WTC11 (cell line): ENCODE results near the gene MKS1. TPM values are rescaled to one million over a fixed set of nuclear protein-coding genes. Genes with fewer than 3 reads are reported as not detected.

Experiments used
- ATAC-seq: fragments of 200-7000 bp; cut with Tn5 transposase; 2 replicates; pipeline ENCODE4 v1.10.0; 2021; ENCODE audit warnings: mild to moderate bottlenecking, moderate library complexity
- CTCF ChIA-PET: fragments of 300-600 bp; sonication (Branson Sonifier 250); formaldehyde crosslinking; loops from one replicate; lab custom pipeline; 2021; ENCODE audit warnings: antibody characterized with exemption; lab: Charles Lee
- POLR2A ChIA-PET: fragments of 350-600 bp; sonication (Branson Sonifier 250); formaldehyde crosslinking; loops from one replicate; lab custom pipeline; 2021; ENCODE audit warnings: antibody characterized with exemption; lab: Charles Lee
- DNase-seq: peaks from one replicate; pipeline ENCODE4 v3.0.0; 2021; ENCODE audit warnings: low spot score
- H3K27ac Mint-ChIP-seq: 2 replicates; pipeline ENCODE4 v1.8.0; 2021; ENCODE audit warnings: mixed read lengths
- H3K27me3 Mint-ChIP-seq: 2 replicates; pipeline ENCODE4 v1.8.0; 2021; ENCODE audit warnings: low read depth, mild to moderate bottlenecking, moderate library complexity, mixed read lengths
- H3K36me3 Mint-ChIP-seq: 2 replicates; pipeline ENCODE4 v1.8.0; 2021; ENCODE audit warnings: mixed read lengths
- H3K4me1 Mint-ChIP-seq: 2 replicates; pipeline ENCODE4 v1.8.0; 2022; ENCODE audit warnings: mixed read lengths
- H3K4me3 Mint-ChIP-seq: 2 replicates; pipeline ENCODE4 v1.8.0; 2021; ENCODE audit warnings: mild to moderate bottlenecking, moderate library complexity, mixed read lengths
- H3K9me3 Mint-ChIP-seq: 2 replicates; pipeline ENCODE4 v1.8.0; 2021; ENCODE audit warnings: mixed read lengths
- ATF2 ChIP-seq: sonication (generic); formaldehyde crosslinking; IDR thresholded peaks from 2 replicates; pipeline ENCODE4 v1.8.1; 2022; ENCODE audit warnings: low read depth, missing genetic modification reagents, borderline replicate concordance
- CDX4 ChIP-seq: fragments of 250-450 bp; sonication (Bioruptor Pico); IDR thresholded peaks from 2 replicates; pipeline ENCODE4 v1.9.0; 2021; ENCODE audit warnings: moderate library complexity, mild to moderate bottlenecking, inconsistent platforms, borderline replicate concordance
- E2F5 ChIP-seq: sonication (generic); formaldehyde crosslinking; IDR thresholded peaks from 2 replicates; pipeline ENCODE4 v1.8.1; 2022; ENCODE audit warnings: mild to moderate bottlenecking, moderate library complexity, missing genetic modification reagents
- ERG ChIP-seq: fragments of 250-450 bp; sonication (Bioruptor Pico); IDR thresholded peaks from 2 replicates; pipeline ENCODE4 v1.8.0; 2021; ENCODE audit warnings: mild to moderate bottlenecking
- FOXJ3 ChIP-seq: sonication (generic); formaldehyde crosslinking; IDR thresholded peaks from 2 replicates; pipeline ENCODE4 v1.9.0; 2021; ENCODE audit warnings: missing genetic modification reagents, mild to moderate bottlenecking, borderline replicate concordance
- MYBL2 ChIP-seq: sonication (generic); formaldehyde crosslinking; IDR thresholded peaks from 2 replicates; pipeline ENCODE4 v1.8.1; 2023; ENCODE audit warnings: mild to moderate bottlenecking, moderate library complexity, missing genetic modification reagents
- NFATC4 ChIP-seq: fragments of 250-450 bp; sonication (Bioruptor Pico); IDR thresholded peaks from 2 replicates; pipeline ENCODE4 v1.9.0; 2021; ENCODE audit warnings: mild to moderate bottlenecking
- NFE2L1 ChIP-seq: sonication (generic); formaldehyde crosslinking; IDR thresholded peaks from 2 replicates; pipeline ENCODE4 v1.8.1; 2023; ENCODE audit warnings: missing genetic modification reagents
- NR3C1 ChIP-seq: sonication (generic); formaldehyde crosslinking; conservative IDR thresholded peaks from 2 replicates; pipeline ENCODE4 v1.8.1; 2023; ENCODE audit warnings: low read depth, mild to moderate bottlenecking, missing genetic modification reagents
- PREB ChIP-seq: sonication (generic); formaldehyde crosslinking; IDR thresholded peaks from 2 replicates; pipeline ENCODE4 v1.8.1; 2022; ENCODE audit warnings: mild to moderate bottlenecking, missing genetic modification reagents, moderate library complexity, borderline replicate concordance
- STAT6 ChIP-seq: sonication (generic); formaldehyde crosslinking; conservative IDR thresholded peaks from 2 replicates; pipeline ENCODE4 v1.8.1; 2023; ENCODE audit warnings: mild to moderate bottlenecking, low read depth, missing genetic modification reagents, moderate library complexity
- TCF7 ChIP-seq: sonication (generic); formaldehyde crosslinking; IDR thresholded peaks from 2 replicates; pipeline ENCODE4 v1.8.0; 2022; ENCODE audit warnings: mild to moderate bottlenecking, low read depth, missing genetic modification reagents, moderate library complexity
- ZNF281 ChIP-seq: sonication (generic); formaldehyde crosslinking; IDR thresholded peaks from 2 replicates; pipeline ENCODE4 v1.8.0; 2023; ENCODE audit warnings: mild to moderate bottlenecking, missing genetic modification reagents
- ZNF423 ChIP-seq: fragments of 250-450 bp; sonication (Bioruptor Pico); IDR thresholded peaks from 2 replicates; pipeline ENCODE4 v2.1.2; 2022; ENCODE audit warnings: mild to moderate bottlenecking, moderate library complexity
- total RNA-seq: library from RNA; stranded (reverse); gene quantifications from 3 replicates; pipeline ENCODE4 v1.2.3, GENCODE V29; 2021

The MKS1 gene
- total RNA-seq, 1 experiment from 2014 or later, result 24.2 TPM

GRCh38 chr17:58229384-58229783 lies 10.3 kb upstream of the MKS1 start (continued):
- TF ChIP-seq STAT6 (CRISPR knock-in tag) (no peak), CDX4 (CRISPR knock-in tag) (no peak), E2F5 (CRISPR knock-in tag) (no peak)
- TF ChIP-seq, all 79 proteins: peak for 0

GRCh38 chr17:58228679-58229078 lies 9.6 kb upstream of the MKS1 start:
- Mint-ChIP-seq H3K9me3 (no peaks in the 10 kb centered on the region), H3K4me3 (no peak overlapping the region), H3K4me1 (peaks cover 11% of the 10 kb centered on the region), H3K36me3 (no peaks in the 10 kb centered on the region), H3K27ac (no peak overlapping the region), H3K27me3 (peaks cover 66% of the 10 kb centered on the region)
- peak; percentile 56 for ATAC-seq
- CTCF ChIA-PET, result interaction anchor here (0.7 to 3.7 kb wide), 7 partner anchors 10 to 89 kb away, joined by 3 to 20 read pairs (median 7); partner anchors contain the start of genes LPO and MKS1
- TF ChIP-seq ZNF423 (CRISPR knock-in tag), result no peak
- TF ChIP-seq E2F5 (CRISPR knock-in tag), result no peak
- no peak for TF ChIP-seq FOXJ3
- no peak for TF ChIP-seq NFE2L1 (CRISPR knock-in tag)
- no peak for TF ChIP-seq PREB (CRISPR knock-in tag)
- TF ChIP-seq ATF2, result no peak
- no peak for TF ChIP-seq MYBL2
- TF ChIP-seq ZNF281 (CRISPR knock-in tag), result no peak
- TF ChIP-seq TCF7 (CRISPR knock-in tag), result no peak
- no peak for TF ChIP-seq ERG
- no peak for TF ChIP-seq NFATC4
- TF ChIP-seq NR3C1, result no peak
- POLR2A ChIA-PET, result interaction anchor here (0.6 kb wide), 1 partner anchor 9 kb away, joined by 5 read pairs; no protein-coding TSS in a partner anchor
- no peak for DNase-seq
